ENCODE measurements around the gene CCND2.

GRCh38 chr12:4296751-4297150 is 23.2 kb downstream of the CCND2 start:
- TF ChIP-seq, protein P1, sequence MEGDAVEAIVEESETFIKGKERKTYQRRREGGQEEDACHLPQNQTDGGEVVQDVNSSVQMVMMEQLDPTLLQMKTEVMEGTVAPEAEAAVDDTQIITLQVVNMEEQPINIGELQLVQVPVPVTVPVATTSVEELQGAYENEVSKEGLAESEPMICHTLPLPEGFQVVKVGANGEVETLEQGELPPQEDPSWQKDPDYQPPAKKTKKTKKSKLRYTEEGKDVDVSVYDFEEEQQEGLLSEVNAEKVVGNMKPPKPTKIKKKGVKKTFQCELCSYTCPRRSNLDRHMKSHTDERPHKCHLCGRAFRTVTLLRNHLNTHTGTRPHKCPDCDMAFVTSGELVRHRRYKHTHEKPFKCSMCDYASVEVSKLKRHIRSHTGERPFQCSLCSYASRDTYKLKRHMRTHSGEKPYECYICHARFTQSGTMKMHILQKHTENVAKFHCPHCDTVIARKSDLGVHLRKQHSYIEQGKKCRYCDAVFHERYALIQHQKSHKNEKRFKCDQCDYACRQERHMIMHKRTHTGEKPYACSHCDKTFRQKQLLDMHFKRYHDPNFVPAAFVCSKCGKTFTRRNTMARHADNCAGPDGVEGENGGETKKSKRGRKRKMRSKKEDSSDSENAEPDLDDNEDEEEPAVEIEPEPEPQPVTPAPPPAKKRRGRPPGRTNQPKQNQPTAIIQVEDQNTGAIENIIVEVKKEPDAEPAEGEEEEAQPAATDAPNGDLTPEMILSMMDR (IDR thresholded peaks at IDR 0.05), result no peak
- no peak for TF ChIP-seq POLR2A (IDR thresholded peaks at IDR 0.05)
